ENCODE results near the gene TPSG1.
"Not testable (repeated sequence)": the region's sequence is repeated elsewhere in the genome, so short reads cannot be mapped to it uniquely, and the experiment has no call there.

TPSG1 gene

GRCh38 chr16:1213796-1214372 lies 11.2 kb downstream of the TPSG1 start:
- no peak for DNase-seq

DNA sequence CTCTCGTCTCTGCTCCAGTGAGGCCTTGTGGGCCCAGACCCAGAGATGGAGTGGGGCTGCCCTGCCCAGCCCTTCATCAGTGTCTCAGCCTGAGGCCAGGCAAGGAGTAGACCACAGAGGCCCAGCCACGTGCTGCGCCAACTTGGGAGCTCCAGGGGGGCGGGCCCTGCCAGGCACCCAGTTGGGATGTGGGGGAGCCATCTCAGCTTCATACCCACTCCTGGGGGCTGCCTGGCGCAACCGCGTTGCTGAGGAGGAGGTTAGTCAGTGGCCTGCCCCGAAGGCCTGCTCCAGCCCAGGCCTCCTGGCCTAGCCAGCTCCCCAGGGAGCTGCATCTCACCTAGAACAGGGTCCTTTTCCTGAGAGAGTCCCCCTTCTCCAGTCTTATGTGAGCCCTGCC lies 11.8 kb downstream of the TPSG1 start:
- DNase-seq = no peak

DNA sequence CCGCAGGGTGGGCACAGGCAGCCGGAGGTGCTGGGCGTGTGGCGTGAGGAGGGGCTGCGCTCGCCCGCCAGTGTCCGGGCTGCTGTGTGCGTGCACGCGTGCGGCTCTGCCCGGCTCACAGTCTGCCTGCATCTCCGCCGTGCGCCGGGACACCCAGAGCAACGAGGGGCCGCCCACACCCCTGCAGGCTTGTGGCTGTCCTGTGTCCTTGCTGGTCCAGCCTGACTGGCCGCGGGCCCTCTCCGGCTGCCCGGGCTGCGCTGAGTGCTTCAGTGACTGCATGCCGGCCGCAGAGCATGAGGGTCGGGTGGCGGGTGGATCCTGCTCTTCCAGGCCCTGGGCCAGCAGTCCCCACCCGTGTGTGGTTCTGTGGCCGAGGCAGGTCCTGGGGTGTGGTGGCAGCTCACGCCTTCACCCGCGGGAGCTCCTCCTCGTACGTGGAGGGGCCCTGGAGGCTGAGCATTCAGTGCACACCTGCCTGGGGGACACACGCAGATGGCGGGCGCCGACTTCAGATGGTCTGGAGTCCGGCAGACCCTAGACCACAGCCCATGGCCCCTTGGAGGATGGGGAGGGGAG lies 12.4 kb downstream of the TPSG1 start:
- DNase-seq = no peak

- DNase-seq = no peak
Observed at GRCh38 chr16:1211451-1212268, 13.4 kb downstream of the TPSG1 start.

DNA sequence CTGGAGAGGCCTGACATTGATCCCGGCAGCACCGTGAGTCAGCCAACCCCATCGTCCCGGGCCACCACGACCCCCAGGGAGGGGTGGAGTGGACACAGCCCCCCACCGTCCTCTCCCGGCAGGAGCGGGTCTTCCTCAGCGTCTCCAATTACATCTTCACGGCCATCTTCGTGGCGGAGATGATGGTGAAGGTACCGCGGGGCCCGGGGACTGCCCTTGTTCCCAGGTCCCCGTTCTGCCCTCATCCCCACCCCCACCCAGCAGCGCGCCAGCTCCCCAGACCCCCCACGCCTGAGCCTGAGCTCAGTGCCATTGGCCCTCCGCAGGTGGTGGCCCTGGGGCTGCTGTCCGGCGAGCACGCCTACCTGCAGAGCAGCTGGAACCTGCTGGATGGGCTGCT lies 14.6 kb downstream of the TPSG1 start:
- no peak for DNase-seq

DNA sequence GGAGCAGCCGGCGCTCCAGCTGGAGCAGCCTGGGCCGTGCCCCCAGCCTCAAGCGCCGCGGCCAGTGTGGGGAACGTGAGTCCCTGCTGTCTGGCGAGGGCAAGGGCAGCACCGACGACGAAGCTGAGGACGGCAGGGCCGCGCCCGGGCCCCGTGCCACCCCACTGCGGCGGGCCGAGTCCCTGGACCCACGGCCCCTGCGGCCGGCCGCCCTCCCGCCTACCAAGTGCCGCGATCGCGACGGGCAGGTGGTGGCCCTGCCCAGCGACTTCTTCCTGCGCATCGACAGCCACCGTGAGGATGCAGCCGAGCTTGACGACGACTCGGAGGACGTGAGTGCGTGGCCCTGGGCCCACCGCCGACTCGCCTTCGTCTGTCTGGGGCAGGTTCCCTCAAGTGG lies 16.0 kb downstream of the TPSG1 start:
- DNase-seq = no peak

DNA sequence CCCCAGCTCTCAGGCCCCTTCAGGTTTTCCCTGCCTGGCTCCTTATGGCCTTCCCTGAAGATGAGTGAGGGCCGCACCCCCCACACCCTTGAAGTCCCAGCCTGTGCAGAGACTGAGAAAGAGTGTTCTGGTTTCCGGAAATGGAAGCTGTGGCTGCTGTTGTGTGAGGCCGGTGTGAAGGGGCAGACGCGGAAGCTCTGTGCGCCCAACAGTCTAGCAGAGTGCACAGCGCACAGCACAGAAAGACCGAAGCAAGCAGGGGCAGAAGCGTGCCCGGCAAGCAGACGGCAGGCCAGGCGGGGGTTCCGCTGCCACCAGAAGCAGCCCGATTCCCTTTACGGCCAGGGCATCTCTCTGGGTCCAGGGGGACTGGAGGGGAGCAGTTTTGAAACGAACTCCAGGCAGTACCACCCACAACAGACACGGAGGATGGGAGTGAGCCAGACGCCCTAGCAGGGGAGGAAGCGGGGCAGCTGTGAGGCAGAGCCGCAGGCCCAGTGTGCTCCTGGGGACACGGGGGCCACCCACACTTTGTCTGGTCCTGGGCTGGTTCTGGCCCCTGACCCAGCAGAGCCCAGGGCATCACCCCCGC lies 16.7 kb downstream of the TPSG1 start:
- DNase-seq = no peak

DNA sequence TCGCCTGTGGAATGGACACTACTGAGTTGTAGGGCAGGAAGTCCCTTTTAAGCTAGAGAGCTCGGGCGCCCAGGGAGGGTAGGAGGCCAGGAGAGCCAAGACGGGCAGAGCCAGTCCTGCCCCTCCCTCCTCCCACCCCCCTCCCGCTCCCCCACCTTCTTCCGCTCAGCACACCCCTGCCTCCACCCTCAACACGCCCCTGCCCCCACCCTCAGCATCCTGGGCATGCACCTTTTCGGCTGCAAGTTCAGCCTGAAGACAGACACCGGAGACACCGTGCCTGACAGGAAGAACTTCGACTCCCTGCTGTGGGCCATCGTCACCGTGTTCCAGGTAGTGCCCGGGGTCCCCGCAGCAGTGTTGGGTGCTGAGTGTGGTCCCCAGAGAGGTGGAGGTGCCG lies 18.3 kb downstream of the TPSG1 start:
- DNase-seq = no peak

GRCh38 chr16:1206326-1206725 lies 18.7 kb downstream of the TPSG1 start:
- no peak for DNase-seq

GRCh38 chr16:1204933-1205332 lies 20.1 kb downstream of the TPSG1 start:
- no peak for DNase-seq

DNA sequence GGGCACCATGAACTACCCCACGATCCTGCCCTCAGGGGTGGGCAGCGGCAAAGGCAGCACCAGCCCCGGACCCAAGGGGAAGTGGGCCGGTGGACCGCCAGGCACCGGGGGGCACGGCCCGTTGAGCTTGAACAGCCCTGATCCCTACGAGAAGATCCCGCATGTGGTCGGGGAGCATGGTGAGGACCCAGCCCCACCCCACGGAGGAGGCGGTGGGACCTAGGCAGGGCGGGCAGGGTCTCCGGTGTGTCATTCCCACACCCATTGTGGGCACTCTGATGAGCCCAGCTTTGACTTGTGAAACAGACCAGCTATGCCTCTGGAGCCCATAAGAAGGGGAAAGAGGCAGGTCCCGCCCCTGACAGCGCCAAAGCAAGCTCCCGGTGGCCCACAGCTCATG lies 22.8 kb downstream of the TPSG1 start:
- DNase-seq = no peak

- no peak for DNase-seq
Observed at GRCh38 chr16:1201444-1201843, 23.6 kb downstream of the TPSG1 start.

GRCh38 chr16:1200014-1200627 lies 24.9 kb downstream of the TPSG1 start:
- no peak for DNase-seq

DNA sequence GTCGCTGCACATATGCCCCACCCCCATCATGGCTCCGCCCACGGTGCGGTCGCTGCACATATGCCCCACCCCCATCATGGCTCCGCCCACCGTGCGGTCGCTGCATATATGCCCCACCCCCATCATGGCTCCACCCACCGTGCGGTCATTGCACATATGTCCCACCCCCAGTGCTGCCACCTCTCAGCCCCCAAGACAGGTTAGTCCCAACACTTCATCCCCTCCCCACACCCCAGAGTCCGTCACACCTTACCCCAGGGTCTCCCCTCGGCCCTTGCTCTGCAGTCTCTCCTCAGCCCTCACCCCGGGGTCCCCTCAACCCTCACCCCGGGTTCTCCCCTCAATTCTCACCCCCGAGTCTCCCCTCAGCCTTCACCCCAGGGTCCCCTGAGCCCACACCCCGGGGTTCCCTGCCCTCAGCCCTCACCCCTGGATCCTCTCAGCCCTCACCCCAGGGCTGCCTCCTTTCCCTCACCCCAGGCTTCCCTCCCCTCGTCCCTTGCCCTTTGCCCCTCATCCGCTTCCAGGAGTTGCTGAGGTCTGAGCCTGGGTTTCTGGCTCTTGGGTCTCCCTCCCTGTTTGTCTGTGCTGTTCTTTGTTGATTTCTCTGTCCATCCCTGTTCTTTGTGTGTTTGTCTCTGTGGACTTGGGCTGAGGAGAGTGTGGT lies 25.6 kb downstream of the TPSG1 start:
- DNase-seq = no peak

GRCh38 chr16:1198671-1199346 lies 26.3 kb downstream of the TPSG1 start:
- DNase-seq = not testable (repeated sequence)

GRCh38 chr16:1198194-1198593 lies 26.9 kb downstream of the TPSG1 start:
- DNase-seq = no peak

- no peak for DNase-seq
Observed at GRCh38 chr16:1197237-1197866, 27.7 kb downstream of the TPSG1 start.

DNA sequence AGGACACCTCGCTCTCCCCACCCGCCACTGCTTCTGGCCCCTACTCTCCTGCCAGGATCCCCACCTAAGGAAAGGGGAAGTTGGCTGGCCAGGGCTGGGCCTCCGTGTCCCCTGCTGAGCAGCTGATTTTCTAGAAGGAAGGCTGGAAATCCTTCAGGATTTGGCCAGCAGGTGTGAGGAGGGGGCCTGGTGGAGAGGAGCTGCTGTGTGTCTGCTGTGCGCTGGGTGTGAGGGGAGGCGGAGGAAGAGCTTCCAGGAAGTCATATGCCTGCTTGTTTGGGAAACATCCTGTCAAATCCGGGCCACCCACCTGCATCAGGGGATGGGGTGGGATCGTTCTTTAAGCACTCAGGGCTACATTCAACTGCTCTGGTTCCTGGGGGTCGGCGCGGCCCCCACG lies 28.6 kb downstream of the TPSG1 start:
- DNase-seq = no peak

DNA sequence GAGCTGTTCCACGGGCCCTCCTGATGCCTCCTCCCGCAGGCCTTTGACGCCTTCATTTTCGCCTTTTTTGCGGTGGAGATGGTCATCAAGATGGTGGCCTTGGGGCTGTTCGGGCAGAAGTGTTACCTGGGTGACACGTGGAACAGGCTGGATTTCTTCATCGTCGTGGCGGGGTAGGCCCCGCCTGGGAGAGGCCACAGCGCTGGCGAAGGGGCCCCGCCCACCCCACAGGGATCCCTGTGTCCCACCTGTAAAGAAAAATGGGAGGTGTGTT lies 29.7 kb downstream of the TPSG1 start:
- DNase-seq = no peak

DNA sequence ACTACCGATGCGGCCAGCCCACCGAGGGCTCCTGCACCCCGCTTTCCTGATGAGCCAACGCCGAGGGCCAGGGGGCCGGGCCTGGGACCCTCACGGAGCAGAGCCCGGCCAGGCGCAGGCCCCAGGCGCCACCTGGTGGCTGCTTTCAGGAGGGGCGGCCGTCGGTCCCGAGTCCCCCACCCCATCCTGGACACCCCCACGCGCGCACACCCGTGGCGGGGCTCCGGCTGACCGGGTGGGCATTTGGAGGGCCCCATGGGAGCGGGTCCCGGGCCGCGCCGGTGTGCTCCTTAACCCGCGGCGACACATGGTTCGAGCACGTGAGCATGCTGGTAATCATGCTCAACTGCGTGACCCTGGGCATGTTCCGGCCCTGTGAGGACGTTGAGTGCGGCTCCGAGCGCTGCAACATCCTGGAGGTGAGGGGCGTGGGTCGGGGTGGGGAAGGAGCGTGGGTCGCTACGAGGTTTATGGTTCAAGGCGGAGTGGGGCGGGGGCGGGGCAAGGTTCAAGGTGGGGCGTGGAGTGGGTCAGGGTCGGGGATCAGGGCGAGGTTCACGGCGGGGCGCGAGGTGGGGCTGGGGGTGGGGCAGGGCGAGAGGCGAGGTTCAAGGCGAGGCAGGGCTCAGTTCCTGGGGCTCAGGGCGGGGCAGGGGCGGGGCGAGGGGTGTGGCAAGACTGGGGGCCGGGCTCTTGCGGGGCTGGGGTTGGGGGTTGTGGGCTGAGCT lies 30.2 kb downstream of the TPSG1 start:
- DNase-seq = peak in 1 of 2 experiments; percentile 28

- no peak for DNase-seq
Observed at GRCh38 chr16:1193825-1194581, 31.1 kb downstream of the TPSG1 start.

Data from NCI-H524 (cell line).